Astrocyte (in vitro differentiated cells and primary cell): ENCODE data around the gene TMEM184C.

ENCODE experiments used
- EZH2 ChIP-seq: IDR thresholded peaks from 2 replicates; pipeline ENCODE4 v1.6.1; 2012; ENCODE audit warnings: mild to moderate bottlenecking, low read length, inconsistent platforms; ENCODE audit not compliant: insufficient read depth
- TF ChIP-seq, protein P1 (sequence below): IDR thresholded peaks from 2 replicates; pipeline ENCODE4 v1.5.1; 2011; ENCODE audit warnings: low read depth, mild to moderate bottlenecking, inconsistent platforms, low read length, moderate library complexity; ENCODE audit not compliant: insufficient read depth

GRCh38 chr4:147674073-147674472, 56.9 kb downstream of the TMEM184C start:
- TF ChIP-seq, protein P1, sequence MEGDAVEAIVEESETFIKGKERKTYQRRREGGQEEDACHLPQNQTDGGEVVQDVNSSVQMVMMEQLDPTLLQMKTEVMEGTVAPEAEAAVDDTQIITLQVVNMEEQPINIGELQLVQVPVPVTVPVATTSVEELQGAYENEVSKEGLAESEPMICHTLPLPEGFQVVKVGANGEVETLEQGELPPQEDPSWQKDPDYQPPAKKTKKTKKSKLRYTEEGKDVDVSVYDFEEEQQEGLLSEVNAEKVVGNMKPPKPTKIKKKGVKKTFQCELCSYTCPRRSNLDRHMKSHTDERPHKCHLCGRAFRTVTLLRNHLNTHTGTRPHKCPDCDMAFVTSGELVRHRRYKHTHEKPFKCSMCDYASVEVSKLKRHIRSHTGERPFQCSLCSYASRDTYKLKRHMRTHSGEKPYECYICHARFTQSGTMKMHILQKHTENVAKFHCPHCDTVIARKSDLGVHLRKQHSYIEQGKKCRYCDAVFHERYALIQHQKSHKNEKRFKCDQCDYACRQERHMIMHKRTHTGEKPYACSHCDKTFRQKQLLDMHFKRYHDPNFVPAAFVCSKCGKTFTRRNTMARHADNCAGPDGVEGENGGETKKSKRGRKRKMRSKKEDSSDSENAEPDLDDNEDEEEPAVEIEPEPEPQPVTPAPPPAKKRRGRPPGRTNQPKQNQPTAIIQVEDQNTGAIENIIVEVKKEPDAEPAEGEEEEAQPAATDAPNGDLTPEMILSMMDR, result no peak
- TF ChIP-seq EZH2, result no peak
